H4 (cell line): ENCODE measurements around the gene PDE5A. TPM values are rescaled to one million over a fixed set of nuclear protein-coding genes. Genes with fewer than 3 reads are reported as not detected.

Experiments
- DNase-seq: peaks from one replicate; pipeline ENCODE4 v3.0.0-alpha.2; 2015; ENCODE audit warnings: low spot score
- total RNA-seq: library from RNA; depleted of rRNA; stranded (reverse); fragments of >200 nt; shearing (Covaris generic); gene quantifications from 2 replicates; pipeline ENCODE4 v1.2.3, GENCODE V29; 2014

The PDE5A gene
- total RNA-seq, 1 experiment from 2014 or later, result 144 TPM

DNA sequence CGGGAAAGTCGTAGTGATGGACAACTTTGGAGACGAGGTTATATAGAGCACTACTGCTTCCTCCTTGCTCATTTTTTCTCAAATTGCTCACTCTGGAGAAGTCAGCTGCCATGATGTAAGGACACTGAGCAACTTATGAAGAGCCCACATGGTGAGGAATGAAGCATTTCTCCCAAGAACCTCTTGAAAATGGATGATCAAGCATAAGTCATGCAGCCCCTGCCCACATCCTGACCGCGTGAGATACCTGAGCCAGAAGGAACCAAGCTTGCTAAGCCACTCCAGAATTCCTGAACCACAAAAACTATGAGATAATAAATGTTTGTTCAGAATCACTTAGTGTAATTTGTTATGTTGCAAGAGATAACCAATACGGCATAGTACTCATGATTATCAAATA, 42.8 kb downstream of the PDE5A start:
- peak; percentile 31 for DNase-seq

DNA sequence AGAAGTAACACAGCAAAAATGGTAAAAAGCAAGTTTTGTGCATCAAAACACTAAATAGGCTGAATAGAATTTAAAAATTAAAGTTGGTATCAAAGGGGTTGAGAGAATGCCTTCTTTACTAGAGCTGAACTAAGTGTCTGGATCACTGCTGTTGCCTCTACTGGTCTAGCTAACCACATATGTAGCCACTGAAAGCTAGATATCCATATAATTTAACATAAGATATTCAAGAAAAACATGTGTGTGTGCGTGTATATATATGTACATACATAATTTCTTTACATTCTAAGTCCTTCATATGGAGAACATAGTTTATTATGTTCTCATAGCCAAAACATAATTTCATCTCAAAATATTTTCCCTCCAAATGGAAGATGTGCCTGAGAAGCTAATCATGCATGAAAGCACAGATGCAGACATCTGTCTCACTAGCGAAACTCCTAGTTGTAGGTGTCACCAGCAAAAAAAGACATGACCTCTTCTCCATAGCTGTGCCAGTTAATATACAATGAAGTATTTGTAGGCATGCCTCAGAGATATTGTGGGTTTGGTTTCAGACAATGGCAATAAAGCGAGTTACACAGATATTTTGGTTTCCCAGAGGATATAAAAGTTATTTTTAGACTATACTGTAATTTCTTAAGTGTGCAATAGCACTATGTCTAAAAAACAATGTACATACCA, 47.3 kb downstream of the PDE5A start:
- DNase-seq, result no peak

- DNase-seq, result no peak
These were observed 48.3 kb downstream of the PDE5A start for GRCh38 chr4:119580293-119580692.

- DNase-seq, result no peak
These were observed 48.8 kb downstream of the PDE5A start for GRCh38 chr4:119579823-119580222.

DNA sequence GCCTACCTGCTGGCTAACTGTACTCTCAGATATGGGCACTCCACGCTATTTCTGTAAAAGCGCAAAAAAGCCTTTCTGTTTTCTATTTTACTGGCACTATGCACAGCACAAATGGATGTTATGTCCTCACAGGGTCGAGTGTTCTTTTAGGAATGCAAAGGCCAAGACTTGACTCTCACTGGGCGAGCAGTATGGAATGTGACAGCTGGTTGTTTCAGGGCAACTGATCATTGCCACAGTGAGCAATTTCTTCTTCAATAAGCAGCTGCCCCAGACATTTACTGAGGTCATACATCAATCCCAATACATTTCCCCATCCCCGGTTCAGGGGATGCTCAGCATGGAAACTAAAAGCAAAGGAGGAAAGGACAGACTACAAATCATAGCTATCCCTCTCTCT, 58.2 kb downstream of the PDE5A start:
- DNase-seq, result no peak

DNA sequence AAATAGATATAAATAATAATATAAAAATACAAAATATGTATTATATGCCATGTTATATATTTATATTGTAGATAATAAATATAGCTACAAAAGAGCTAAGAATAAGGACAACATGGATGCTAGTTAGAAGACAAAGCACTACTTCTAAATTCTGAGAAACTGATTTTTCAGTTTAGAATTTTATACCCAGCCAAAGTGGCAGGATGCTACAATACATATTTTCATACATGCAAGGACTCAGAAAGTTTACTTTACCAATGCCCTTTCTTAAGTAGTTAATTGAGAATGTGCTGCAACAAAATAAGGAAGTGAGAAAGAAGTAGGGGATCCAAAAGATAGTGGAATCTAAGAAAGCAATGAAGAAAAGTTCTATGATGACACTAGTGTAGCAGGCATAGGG, 64.5 kb downstream of the PDE5A start:
- DNase-seq, result no peak

- DNase-seq, result peak; percentile 29
These were observed 69.5 kb downstream of the PDE5A start for GRCh38 chr4:119559044-119559647.

DNA sequence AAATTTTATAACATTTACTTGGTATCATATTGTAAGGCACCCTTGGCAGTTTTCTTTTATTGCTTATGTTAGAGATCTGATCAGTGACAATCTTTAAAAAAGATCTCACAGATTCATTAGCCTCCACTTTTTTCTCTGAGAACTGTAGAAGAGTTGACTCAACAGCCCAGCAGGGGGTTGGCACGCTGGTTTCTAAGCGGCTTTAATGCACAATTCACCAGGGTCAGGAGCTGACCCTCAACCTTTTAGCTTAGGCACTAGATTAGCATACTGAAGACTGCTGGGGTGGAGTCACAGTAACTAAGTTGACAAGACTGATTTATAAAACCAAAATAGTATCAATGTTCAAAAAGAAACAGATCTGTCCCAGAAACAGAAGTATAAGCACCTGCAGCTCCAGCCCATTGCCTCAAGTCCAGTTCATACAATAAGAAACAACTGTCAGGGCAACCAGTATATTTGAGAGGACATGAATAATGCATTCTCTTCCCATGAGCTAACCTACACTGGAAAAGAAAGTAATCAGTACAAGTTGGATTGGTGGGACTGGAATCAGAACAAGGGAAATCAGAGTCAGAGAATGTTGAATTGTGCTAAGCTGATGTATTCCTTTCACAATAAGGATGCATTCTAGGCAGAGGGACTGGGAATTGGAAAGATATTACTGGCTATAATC, 77.6 kb downstream of the PDE5A start:
- no peak for DNase-seq

DNA sequence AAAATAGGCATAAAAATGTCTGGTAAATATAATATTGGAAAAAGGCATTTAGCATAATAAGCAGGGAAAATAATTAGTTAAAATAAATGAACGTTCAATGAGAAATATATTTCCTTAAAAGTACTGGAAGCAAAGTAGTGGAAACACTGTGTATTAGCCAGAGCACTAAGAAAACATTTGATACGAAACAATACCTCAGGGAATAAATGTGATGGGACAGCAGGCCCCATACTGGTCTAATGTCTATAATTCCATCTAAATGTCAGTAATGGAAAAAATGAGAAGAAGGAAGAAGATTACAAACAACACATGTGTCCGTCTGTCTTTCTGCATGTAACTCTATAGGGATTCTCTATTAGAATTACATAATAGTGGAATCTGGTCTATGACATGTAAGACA, 79.0 kb downstream of the PDE5A start:
- DNase-seq, result no peak

- DNase-seq, result no peak
These were observed 84.8 kb downstream of the PDE5A start for GRCh38 chr4:119543779-119544178.

- no peak for DNase-seq
These were observed 85.4 kb downstream of the PDE5A start for GRCh38 chr4:119543187-119543586.

DNA sequence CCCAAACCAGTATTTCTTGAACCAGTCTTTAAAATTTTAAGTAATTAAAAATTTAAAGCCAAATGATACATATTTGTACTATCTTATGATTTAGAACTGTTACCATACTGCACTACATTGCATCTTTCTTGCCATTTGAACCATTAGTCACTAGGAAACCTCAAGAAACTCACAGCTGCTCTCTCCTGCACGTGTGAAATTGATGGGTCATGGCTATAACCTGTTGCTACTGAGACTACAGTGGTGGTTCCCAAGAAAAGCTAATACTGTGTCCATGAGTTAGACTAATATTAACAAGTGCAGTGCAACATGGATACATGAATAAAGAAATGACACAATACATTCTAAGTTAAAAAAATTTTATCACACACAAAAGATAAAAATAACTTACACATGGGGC, 88.4 kb downstream of the PDE5A start:
- DNase-seq, result no peak

- no peak for DNase-seq
These were observed 91.0 kb downstream of the PDE5A start for GRCh38 chr4:119537586-119537985.

- no peak for DNase-seq
These were observed 91.8 kb downstream of the PDE5A start for GRCh38 chr4:119536572-119537528.

GRCh38 chr4:119532319-119532718, 96.3 kb downstream of the PDE5A start:
- no peak for DNase-seq

GRCh38 chr4:119529788-119530187, 98.8 kb downstream of the PDE5A start:
- no peak for DNase-seq

GRCh38 chr4:119526786-119527550, 101.6 kb downstream of the PDE5A start:
- no peak for DNase-seq

DNA sequence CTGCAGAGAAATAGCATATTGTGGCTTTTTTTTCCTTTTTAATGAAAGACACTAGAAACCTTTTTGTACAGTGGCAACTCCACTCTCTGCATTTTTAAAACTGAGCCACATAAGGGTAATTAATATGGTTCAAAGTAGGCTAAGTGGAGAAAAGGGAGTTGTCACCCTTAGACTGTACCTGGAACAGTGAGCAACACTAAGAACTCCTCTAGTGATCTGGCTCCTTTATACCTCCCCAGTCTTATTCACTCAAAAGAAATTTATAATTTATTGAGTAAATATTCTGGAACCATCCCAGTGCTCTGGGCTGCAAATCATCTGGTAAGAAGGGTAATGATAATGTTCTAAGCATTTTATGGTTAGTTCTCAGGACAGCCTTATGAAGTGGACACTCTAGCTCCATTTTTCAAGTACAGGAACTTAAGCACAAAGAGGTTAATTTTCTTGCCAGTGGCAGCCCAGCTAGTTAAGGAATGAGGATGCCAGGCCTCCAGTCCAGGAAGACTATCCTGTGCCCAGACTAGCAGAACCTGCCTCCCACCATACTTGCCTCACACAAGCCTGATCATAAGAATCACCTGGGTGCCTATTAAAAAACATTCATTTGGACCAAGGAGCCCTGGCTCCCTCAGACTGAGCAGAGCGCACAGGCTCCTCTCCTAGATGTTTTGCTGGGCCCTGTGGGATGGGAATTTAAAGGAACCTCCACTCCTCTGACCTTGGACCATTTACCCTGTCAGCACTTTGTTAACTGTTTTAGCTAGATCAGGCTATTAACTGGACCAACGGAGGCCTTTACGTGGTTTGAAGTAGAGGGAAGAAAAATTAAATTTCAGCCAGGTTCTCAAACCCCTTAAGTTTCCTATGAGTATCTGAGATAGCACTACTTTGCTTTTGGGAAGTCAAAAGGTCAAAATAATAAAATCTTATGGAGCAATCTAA, 102.6 kb downstream of the PDE5A start:
- no peak for DNase-seq

- DNase-seq, result peak; percentile 18
These were observed 103.4 kb downstream of the PDE5A start for GRCh38 chr4:119525005-119525749.
